KG1 (cell line): ENCODE measurements around the gene TMEM250.

Experiments
- DNase-seq: peaks from one replicate; lab custom pipeline; 2025; lab: John Stamatoyannopoulos, UW

The TMEM250 gene

DNA sequence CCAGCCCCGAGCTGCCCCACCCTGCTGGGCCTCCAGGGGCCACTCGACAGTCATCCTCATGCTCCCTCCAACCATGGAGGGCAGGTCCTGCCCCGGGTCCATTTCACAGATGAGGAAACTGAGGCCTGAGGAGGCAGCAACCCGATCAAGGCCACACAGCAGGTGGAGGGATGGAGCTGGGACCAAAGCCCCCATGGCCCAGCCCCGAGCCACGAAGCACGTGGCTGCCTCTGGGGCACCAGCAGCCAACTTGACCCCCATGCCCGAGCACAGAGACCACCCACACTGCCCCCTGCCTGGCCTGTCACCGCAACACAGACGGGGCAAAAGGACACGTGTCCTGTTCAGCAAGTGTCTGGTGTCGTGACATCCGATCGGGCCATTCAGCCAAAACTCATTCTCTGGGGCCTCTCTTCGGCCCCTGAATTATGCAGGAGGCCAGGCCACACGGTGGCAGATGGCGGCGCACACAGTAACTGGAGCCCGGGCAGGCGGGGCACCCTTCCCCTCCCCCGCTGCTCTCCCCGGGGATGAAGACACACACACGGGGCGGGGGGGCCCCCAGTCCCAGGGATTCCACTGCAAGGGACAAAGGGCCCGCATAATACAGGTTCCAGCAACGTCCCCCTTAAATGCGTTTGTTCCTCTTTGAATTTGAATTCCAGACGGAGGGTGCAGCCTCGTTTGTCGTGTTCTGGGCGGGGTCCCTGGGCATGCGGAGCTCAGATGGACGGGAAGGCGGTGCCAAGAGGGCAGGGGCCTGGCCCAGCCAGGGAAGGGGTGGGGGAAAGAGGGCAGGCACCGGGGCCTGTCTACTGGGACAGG is 29.4 kb upstream of the TMEM250 start:
- no peak for DNase-seq

DNA sequence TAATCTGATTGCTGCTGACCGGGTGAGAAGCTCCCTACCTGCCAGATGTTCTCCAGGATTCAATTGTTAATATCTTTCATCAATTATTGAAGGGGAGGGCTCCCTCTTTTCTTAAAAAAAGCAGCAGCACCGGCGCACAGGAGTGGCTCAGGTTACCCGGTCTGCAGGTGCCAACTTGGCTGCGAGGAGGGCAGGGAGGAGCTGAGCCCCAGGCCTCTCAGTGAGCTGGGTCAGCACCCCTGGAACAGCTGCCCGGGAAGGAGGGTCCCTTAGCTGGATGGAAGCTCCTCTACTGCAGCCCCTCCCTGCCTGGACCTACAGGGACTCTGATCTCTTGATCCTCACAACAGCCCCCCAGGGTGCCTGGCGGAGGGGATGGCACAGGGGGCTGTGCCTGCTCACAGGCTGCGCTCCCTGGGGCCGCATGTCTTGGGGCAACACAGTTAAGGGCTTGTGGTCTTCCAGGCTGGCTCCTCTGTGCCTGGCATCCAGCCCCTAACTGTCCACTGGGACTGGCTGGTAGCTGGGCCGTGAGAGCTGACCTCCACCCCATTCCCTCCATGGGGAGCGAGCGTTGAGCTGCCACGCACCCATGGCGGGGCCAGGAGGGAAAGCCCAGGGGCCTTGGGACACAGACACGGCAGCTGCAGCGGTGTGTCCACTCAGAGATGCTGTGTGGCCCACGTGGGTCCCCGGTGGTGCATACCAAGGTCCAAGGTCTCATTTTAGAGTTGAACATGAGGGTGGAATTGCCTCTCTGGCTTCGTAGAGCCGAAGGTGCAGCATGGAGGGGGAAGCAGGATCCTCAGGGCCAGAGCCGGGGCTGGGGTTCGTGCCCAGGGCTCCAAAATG is 28.6 kb upstream of the TMEM250 start:
- no peak for DNase-seq

DNA sequence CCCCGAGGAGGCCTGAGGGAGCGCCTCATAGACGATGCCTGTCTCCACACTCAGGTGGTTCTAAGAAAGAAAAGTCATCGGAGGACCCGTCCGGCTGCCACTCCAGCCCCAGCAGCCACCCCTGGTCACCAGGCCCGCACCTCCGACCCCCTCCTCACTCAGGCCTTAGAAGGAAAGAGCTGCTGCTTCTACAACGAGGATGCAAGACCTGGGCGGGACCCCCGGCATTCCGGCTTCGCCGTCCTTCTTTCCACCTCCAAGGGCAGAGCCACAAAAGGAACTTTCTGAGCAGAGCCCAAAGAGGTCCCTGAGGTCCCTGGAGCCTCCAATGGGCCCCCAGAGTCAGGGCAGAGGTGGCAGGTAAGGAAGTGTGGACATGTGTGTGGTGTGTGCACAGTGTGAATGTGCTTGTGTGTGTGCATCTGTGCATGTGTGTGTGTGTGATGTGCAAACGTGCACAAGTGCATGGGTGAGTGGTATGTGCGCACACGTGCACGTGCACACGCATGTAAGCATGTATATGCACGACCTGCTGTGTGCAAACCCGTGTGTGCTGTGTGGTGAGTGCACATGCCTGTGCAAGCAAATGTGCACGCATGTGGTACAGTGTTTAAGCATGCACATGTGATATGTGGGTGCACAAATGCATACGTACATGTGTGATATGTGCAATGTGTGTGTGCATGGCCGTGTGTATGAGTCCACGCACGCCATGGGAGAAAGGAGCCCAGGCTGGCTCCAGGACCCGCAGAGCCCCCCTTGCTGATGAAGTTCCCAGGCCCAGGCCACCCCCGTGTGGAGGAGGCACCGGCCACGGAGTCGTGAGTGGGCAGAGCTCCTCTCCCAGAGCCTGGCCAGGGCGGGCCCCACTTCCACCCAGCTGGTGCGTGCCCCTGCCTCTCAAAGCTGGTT is 27.7 kb upstream of the TMEM250 start:
- DNase-seq, result no peak

DNA sequence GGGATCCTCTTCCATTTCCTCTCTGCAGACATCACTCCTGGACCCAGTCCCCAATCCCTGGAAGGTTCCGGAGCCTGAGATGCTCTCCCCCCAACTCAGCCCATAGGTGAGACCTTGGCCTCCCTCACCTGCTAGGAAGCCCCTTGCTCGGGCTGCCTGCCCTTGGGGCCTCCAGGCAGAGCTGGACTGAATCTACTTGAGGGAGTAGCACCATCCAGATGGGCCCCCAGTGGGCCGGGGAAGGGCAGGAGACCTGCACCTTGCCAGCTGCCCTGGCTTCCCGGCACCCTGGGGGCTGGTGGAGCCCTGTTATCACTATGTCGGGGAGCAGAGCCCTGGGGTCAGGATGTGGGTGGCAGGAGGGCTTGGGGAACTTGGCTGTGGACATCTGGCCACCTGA is 26.9 kb upstream of the TMEM250 start:
- DNase-seq, result no peak

DNA sequence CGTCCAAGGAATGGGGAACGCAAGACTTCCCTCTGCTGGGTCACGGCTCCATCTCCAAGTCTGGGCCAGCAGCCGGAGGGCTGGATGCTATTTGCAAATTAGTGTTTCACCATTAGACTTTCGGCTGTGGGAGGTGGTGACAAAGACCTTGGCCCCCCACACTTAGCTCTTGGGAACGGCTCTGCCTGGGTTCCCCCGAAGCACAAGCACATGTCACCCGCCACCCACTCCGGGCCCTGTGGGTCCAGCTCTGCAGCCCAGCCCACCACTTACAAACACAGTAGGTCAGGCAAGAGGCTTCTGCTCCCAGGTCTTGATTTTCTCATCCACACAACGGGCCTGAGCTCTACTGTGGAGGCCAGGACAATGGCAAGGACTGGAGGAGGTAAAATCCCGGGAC is 25.8 kb upstream of the TMEM250 start:
- no peak for DNase-seq

DNA sequence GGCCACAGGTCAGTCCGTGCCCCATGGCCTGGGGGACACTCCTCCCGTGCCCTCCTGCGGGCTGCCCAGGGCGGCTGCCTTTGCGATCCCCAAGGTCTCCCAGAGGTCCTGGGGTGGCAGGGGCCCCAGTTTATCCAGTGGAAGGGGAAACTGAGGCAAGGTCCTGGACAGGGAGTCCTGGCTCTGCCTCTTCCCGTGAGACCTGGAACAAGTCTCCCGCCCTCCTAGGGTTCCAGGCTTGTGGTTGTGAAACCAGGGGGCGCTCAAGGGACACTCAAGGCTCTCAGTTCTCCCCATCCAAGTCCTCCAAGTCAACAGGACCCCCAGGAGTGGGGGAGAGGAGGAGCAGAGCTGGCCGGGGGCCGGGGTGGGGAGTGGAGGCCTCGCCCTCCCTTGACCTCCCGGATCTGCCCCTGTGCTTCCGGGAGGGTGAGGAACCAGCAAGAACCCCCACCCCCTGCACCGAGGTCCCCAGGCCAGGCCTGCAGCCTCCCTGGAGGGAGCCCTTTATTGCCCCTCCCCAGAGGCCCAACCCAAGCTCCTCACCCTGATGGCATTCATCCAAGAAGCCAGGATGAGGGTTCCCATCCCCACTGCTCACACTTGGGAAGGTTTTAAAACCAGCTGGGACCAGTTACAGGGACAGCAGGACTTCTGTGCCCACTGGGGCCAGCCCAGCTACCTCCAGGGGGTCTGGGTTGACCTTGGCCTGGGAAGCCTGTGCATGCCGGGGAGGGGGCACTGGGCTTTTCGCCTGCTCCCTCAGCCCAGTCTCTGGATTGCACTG is 24.7 kb upstream of the TMEM250 start:
- DNase-seq, result no peak

DNA sequence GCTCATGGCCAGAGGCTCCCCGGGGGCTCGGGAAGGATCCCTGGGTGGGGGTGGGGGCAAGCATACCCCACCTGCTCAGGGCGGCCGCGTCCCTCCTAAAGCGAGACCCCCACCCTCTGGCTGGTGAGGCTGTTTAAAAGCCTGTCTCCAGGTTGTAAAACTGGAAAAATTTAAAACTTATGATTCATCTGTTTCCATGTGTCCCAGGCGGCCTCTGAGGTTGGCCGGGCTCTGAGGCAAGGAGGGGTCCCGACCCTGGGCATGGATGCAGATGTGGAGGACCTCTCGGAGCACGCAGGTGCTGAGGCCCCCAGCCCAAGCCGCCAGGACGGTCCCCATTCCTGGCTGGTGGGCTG is 24.2 kb upstream of the TMEM250 start:
- DNase-seq, result no peak

DNA sequence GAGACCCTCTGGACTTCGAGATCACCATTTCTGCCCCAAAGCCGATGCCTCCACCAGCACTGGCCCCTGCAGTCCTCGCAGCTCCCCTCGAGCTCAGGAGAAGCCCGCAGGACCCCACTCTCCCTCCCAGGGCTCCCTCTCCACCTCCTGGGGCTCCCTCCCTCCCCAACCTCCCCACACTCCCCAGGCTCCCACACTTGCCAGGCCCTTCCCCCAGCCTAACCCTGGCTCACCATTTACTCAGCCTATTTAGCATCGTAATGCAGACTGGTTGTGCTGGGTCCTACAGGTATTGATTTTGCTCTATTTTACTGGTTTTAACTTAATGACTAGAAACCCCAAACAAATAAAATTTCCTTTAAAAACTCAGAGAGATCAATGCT is 23.7 kb upstream of the TMEM250 start:
- no peak for DNase-seq

DNA sequence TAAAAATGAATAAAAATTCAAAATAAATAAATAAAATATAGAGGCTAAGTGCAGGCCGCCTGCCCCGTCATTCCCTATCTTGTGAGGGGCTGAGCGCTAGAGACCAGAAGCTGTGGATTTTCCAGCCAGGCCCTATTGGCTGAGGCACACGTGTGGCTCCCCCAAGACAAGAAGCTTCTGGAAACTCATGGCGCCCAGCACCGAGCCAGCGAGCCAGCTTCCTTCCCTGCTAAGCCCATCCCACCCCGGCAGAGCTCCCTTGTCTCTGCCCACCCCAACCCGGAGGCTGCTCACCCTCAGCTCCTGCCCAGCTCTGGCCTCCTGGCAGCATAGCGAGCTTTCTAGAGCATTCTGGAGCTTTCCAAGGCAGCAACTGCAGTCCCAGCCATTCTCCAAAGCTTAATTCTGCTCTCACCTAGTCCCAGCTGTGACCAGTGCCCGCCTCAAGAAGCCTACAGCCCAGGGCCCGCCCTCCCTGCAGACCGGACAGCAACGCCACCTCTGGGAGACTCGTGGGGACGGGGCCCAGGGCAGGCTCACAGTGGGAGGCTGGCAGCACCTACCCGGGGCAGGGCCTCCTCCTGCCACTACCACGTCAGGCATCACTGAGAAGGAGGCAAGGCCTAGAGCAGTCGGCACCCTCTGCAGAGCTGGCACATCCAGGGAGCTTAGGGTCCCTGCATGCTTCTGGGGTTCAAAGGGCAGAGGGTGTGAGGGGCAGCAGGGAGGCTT is 23.2 kb upstream of the TMEM250 start:
- no peak for DNase-seq

DNA sequence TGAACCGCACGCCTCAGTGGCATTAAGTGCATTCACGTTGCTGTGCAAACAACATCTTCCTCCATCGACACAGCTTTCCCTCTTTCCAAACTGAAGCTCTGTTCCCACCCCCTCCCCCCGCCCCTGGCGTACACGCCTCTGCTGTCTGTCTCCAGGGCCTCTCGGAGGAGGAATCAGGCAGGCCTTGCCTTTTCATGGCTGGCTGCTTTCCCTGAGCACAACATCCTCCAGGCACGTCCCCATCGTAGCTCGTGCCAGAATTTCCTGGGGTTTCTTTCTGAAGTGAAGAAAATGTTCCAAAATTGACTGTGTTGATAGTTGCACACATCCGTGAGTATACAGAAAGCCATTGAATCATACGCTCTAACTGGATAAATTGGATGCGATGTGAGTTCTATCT is 22.3 kb upstream of the TMEM250 start:
- no peak for DNase-seq

DNA sequence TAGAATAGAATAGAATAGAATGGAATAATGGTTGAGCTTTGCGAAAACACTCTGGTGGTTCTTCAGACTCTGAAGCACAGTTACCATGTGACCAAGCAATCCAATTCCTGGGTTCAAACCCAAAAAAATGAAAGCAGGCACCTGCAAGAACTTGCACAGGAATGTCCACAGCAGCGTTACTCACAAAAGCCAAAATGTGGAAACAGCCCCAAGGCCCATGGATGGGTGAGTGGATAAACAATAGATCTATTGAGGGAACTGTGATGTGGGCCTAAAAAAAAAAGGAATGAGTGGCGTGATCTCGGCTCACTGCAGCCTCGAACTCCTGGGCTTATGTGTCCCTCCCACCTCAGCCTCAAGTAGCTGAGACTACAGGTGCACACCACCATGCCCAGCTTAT is 21.4 kb upstream of the TMEM250 start:
- no peak for DNase-seq

DNA sequence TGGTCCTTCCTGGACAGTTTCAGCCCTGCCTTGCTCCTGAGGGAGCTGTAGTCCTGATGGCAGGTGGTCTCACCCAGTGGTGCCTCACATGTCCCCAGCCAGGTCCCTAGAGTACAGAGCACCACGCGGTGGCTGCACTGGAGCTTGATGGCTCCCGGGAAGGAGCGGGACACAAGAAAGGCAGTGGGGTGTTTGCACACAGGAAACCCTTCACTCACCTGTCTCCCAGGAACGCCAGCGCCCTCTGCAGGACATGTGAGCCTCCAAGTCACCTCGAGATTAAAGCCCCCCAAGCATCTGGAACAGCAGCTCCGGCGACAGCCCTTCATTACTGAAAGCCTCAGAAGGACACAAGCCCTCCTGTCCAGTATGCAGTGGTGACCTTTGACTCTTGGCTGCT is 19.9 kb upstream of the TMEM250 start:
- no peak for DNase-seq

DNA sequence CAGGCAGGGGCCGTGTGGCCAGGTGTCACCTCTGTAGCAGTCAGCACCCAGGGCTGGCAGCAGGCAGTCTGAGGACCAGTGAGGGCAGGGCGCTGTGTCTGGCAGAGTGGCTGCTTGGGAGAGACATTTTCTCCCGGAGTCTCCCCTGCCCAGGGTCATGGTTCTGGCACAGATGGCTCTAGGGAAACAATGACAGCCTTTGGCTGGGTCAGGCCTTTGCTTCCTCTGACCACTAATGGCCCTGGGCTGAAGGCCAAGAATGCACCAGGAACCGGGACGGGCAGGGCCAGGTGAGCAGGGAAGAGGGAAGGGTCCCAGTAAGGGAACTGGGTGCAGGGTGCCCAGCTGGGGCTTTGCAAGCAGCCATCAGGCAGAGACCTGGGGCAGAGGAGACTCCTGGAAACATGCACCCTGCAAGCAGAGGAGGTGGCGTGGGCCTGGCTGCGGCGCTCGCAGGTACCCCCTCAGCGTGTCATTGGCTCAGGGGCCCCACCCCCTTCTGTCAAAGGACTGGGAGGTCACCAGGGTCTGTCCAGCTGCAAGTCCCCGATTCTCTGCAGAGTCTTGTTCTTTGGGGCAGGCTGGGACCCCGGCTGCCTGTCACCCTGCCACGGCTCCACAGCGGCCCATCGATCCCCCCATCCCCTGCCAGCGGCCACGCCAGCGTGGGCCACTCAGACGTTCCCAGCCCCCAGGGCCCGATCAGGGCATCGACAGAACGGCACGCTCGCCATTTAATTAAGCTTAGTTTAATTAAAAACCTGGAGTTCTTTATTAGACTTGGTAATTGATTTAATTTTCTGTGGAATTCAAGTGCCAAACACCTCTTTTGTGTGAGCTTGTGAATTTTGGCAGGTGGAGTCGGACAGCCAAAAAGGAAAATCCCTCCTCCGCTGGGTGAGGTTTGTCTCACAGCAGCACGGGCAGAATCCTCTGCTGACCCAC is 18.9 kb upstream of the TMEM250 start:
- DNase-seq, result no peak

DNA sequence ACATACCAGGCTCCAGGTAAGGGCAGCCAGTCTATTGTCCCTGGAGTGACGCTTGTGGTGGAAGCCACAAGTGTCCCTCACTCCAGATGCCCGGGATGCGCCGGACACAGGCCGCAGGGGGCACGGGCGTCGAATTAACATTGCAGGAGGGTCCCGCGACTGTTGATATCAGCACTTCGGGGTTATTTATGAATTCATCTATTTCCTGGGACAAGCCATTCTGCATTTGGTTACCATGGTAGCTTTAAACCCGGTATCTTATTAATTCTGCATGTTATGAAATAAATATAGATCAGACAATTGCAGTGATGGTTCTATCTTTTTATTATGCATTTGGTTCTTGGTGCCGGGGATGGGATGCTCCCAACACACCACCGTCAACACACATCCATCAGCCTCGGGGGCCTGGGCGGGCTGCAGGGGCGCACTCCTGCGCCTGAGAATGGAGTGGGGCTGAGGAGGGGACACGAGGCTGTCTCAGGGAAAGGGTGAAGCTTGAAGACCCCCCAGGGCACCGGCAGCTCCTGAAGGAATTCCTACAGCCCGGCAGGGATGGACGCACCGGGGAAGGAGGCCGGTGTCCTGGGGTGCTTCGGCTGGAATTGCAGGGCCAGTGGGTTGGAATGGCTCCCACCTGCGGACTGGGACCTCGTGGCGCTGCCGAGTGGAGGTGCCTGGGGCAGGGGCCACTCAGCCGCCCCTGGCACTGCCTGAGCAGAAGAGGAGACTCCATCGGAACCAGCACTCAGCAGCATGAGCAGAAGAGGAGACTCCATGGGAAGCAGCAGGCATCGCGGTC is 17.7 kb upstream of the TMEM250 start:
- no peak for DNase-seq

DNA sequence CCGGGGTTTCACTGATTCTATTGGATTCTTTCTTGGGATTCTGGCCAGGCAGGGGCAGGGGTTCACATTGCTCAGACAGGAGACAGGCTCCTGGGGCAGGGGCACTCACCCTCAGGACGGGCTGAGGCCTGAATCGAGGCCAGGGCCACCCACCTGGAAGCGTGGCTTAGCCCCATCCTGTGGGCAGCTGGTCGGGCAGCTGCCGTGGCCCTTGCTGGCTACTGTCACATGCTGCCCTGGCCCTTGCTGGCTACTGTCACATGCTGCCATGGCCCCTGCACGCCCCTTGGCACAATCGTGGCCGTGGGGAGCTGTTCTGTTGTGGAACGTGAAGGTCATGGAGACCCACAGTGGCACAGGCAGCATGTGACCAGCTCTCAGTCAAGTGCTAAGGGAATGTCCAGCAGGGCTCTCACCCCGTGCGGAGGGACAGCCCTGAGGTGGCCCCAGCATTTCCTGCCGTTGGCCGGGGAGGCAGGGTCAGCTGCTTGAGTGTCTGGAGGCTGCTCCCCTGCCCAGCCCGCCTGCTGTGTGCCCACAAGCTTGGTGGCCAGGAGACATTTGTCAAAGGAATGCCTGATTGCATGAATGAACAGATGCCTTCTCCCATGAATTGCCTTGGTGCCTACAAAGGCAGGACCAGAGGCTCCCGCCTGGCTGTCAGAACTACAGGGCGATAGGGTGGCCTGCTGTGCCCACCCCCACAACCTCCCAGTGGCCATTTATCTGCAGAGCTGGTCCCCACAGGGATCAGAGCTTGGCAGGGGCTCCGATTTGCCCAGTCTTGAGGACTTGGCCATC is 16.9 kb upstream of the TMEM250 start:
- no peak for DNase-seq

DNA sequence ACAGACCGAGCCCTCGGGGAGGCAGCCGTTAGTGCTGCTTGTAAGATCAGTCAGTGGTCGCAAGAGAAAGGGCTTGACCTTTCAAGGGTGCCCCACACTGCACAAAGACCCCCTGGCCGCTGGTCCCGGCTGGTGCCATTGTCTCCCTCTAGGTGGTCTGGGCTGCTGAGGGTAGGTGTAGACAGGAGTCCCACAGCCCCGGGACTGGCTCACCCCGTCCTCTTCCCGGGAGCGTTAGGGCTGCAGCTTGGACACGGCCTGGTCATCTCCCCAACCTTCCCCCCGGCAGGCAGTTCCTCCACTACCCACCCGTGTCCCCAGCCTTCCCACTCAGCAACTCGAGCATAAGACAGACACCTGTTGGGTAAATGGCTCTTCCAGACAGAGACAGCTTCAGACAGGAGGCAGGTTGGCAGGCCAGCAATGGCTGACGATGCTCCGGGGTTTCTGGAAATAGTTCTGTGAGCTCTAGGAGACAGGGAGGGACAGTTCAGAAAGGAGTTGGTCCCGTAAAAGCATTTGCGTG is 15.3 kb upstream of the TMEM250 start:
- no peak for DNase-seq

DNA sequence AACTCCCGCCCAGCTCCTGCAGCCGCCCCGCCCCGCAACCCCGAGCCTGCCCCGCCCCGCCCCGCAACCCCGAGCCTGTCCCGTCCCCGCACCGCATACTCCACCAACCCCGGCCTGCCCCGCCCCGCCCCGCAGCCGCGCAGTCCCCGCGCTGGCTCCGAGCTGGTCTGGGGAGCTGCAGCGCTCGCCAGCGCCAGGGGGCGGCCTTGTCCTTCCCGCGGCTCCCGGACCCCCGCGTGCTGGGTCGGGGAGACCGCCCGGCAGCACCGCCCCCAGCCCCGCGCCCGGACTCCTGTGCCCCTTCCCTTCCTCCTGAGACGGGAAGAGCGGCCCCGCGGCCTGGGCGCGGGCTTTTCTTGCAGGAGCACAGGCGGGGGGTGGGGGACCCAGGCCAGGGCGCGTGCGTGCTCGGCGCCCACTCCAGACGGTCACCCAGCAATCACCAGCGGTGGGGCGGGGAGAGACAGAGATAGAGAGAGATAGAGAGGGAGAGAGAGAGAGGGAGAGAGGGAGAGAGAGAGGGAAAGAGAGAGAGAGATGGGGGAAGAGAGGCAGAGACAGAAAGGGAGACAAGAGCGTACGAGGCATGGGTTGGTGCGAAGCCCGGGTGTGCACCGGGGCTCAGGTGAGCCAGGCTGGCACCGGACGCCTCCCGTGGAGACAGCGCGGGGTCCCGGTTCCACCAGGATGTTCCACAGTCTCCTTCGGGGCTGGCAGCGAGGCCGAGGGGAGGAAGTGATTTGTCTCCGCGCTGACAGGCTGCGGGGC is 14.7 kb upstream of the TMEM250 start:
- no peak for DNase-seq
